ENCODE measurements around the gene DNAJC1.
"Not testable (repeated sequence)": the region's sequence is repeated elsewhere in the genome, so short reads cannot be mapped to it uniquely, and the experiment has no call there.

The DNAJC1 gene

DNA sequence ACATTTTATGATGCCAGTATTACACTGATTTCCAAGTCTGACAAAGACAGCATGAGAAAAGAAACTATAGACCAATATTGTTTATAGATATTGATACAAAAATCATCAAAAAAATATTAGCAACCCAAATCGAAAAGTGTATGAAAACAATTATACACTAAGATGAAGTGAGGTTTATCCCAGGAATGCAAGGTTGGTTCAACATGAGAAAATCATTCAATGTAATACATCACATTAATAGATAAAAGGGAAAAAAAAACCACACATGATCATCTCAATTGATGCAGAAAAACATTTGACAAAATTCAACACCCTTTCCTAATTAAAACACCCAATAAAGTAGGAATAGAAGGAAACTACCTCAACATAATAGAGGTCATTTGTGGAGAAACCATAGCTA, 153.9 kb downstream of the DNAJC1 start:
- no peak for DNase-seq (ENCODE audit: low read depth, low spot score)
- no peak for TF ChIP-seq CTCF (IDR thresholded peaks at IDR 0.05; ENCODE audit: low read depth, low read length)
- H3K4me3 ChIP-seq (ENCODE audit: low read depth, low read length), result no peak overlapping the region
- in situ Hi-C loops (cut with HindIII; ENCODE audit: low sequenced_read_pairs), result no loop called here

DNA sequence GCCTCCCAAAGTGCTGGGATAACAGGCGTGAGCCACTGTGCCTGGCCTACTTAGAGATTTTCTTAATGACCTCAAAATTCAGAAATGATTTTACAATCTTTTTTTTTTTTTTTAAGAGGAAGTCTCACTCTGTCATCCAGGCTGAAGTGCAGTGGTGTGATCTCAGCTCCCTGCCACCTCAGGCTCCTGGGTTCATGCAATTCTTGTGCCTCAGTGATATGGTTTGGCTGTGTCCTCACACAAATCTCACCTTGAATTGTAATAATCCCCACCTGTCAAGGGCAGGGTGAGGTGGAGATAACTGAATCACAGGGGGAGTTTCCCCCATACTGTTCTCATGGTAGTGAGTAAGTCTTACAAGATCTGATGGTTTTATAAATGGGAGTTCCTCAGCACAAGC, 159.9 kb downstream of the DNAJC1 start:
- no peak for DNase-seq (ENCODE audit: low read depth, low spot score)
- TF ChIP-seq CTCF (IDR thresholded peaks at IDR 0.05; ENCODE audit: low read depth, low read length), result no peak
- H3K4me3 ChIP-seq (ENCODE audit: low read depth, low read length), result no peak overlapping the region
- in situ Hi-C loops (cut with HindIII; ENCODE audit: low sequenced_read_pairs), result no loop called here

- in situ Hi-C loops (cut with HindIII; ENCODE audit: low sequenced_read_pairs); H3K4me3 ChIP-seq (ENCODE audit: low read depth, low read length); DNase-seq (ENCODE audit: low read depth, low spot score): not testable (repeated sequence)
Measured at GRCh38 chr10:21841273-21841672, 162.3 kb downstream of the DNAJC1 start.

DNA sequence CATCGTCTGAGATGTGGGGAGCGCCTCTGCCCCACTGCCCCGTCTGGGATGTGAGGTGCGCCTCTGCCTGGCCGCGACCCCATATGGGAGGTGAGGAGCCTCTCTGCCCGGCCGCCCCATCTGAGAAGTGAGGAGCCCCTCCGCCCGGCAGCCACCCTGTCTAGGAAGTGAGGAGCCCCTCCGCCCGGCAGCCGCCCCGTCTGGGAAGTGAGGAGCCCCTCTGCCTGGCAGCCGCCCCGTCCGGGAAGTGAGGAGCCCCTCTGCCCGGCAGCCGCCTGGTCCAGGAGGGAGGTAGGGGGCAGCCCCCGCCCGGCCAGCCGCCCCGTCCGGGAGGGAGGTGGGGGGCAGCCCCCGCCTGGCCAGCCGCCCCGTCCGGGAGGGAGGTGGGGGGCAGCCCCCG, 166.0 kb downstream of the DNAJC1 start:
- DNase-seq (ENCODE audit: low read depth, low spot score); H3K4me3 ChIP-seq (ENCODE audit: low read depth, low read length); in situ Hi-C loops (cut with HindIII; ENCODE audit: low sequenced_read_pairs): not testable (repeated sequence)

- in situ Hi-C loops (cut with HindIII; ENCODE audit: low sequenced_read_pairs); H3K4me3 ChIP-seq (ENCODE audit: low read depth, low read length); DNase-seq (ENCODE audit: low read depth, low spot score): not testable (repeated sequence)
Measured at GRCh38 chr10:21834574-21834973, 169.0 kb downstream of the DNAJC1 start.

DNA sequence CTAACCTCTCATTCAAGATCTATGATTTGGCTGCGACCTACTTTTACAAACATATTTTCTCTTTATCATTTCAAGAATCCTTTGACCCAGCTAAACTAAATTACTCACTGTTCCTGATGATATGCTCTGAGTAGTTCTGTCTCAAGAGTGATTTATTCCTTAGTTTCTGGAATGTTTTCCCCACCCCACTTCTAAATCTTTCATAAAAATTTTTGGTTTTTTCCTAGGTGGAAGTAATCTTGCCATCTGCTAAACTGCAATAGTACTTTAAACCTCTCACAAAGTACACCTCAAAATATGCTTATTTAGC, 170.8 kb downstream of the DNAJC1 start:
- no peak overlapping the region for H3K4me3 ChIP-seq (ENCODE audit: low read depth, low read length)
- in situ Hi-C loops (cut with HindIII; ENCODE audit: low sequenced_read_pairs), result no loop called here
- TF ChIP-seq CTCF (IDR thresholded peaks at IDR 0.05; ENCODE audit: low read depth, low read length), result no peak
- DNase-seq (ENCODE audit: low read depth, low spot score), result no peak

- TF ChIP-seq CTCF (IDR thresholded peaks at IDR 0.05; ENCODE audit: low read depth, low read length), result no peak
- H3K4me3 ChIP-seq (ENCODE audit: low read depth, low read length), result no peak overlapping the region
- DNase-seq (ENCODE audit: low read depth, low spot score), result peak; percentile 20
- in situ Hi-C loops (cut with HindIII; ENCODE audit: low sequenced_read_pairs), result no loop called here
Measured at GRCh38 chr10:21831986-21832820, 171.3 kb downstream of the DNAJC1 start.

GRCh38 chr10:21830037-21830436, 173.5 kb downstream of the DNAJC1 start:
- no peak for DNase-seq (ENCODE audit: low read depth, low spot score)
- H3K4me3 ChIP-seq (ENCODE audit: low read depth, low read length), result no peak overlapping the region
- TF ChIP-seq CTCF (IDR thresholded peaks at IDR 0.05; ENCODE audit: low read depth, low read length), result no peak
- in situ Hi-C loops (cut with HindIII; ENCODE audit: low sequenced_read_pairs), result no loop called here
